ENCODE measurements around the gene MYL3. TPM values are rescaled to one million over a fixed set of nuclear protein-coding genes. Genes with fewer than 3 reads are reported as not detected.

MYL3 gene
- polyA plus RNA-seq, 4 donors, result 21.8 to 29.0 (median 23.6) TPM

GRCh38 chr3:46883830-46884185, 20.6 kb upstream of the MYL3 start:
- no peak for DNase-seq (ENCODE audit: low read depth in 4 of 4, low spot score in 3 of 4)

- no peak for DNase-seq (ENCODE audit: low read depth in 4 of 4, low spot score in 3 of 4)
Measured at GRCh38 chr3:46883054-46883829, 20.0 kb upstream of the MYL3 start.

- DNase-seq (ENCODE audit: low read depth in 4 of 4, low spot score in 3 of 4), result no peak
Measured at GRCh38 chr3:46882377-46883053, 19.3 kb upstream of the MYL3 start.

- DNase-seq (ENCODE audit: low read depth in 4 of 4, low spot score in 3 of 4), result no peak
Measured at GRCh38 chr3:46881596-46882376, 18.5 kb upstream of the MYL3 start.

GRCh38 chr3:46880884-46881595, 17.8 kb upstream of the MYL3 start:
- no peak for DNase-seq (ENCODE audit: low read depth in 4 of 4, low spot score in 3 of 4)

GRCh38 chr3:46878781-46879436, 15.7 kb upstream of the MYL3 start:
- no peak for DNase-seq (ENCODE audit: low read depth in 4 of 4, low spot score in 3 of 4)

- DNase-seq (ENCODE audit: low read depth in 4 of 4, low spot score in 3 of 4), result no peak
Measured at GRCh38 chr3:46877406-46878125, 14.3 kb upstream of the MYL3 start, which contains the start of gene PTH1R. PTH1R (plus strand) TSS chr3:46877721; CDS start chr3:46883560, 5,839 bp downstream.

- DNase-seq (ENCODE audit: low read depth in 4 of 4, low spot score in 3 of 4), result no peak
Measured at GRCh38 chr3:46876313-46877300, 13.4 kb upstream of the MYL3 start.

GRCh38 chr3:46875560-46875959, 12.3 kb upstream of the MYL3 start:
- no peak for DNase-seq (ENCODE audit: low read depth in 4 of 4, low spot score in 3 of 4)

- DNase-seq (ENCODE audit: low read depth in 4 of 4, low spot score in 3 of 4), result peak in 1 of 4 donors; percentile 76
Measured at GRCh38 chr3:46874430-46874829, 11.2 kb upstream of the MYL3 start.

GRCh38 chr3:46873521-46873920, 10.3 kb upstream of the MYL3 start:
- DNase-seq (ENCODE audit: low read depth in 4 of 4, low spot score in 3 of 4), result no peak

- DNase-seq (ENCODE audit: low read depth in 4 of 4, low spot score in 3 of 4), result no peak
Measured at GRCh38 chr3:46871222-46871621, 8.0 kb upstream of the MYL3 start.

GRCh38 chr3:46870651-46871050, 7.4 kb upstream of the MYL3 start:
- DNase-seq (ENCODE audit: low read depth in 4 of 4, low spot score in 3 of 4), result no peak

- DNase-seq (ENCODE audit: low read depth in 4 of 4, low spot score in 3 of 4), result no peak
Measured at GRCh38 chr3:46869440-46869839, 6.2 kb upstream of the MYL3 start.

GRCh38 chr3:46868948-46869347, 5.7 kb upstream of the MYL3 start:
- no peak for DNase-seq (ENCODE audit: low read depth in 4 of 4, low spot score in 3 of 4)

GRCh38 chr3:46868287-46868686, 5.0 kb upstream of the MYL3 start:
- no peak for DNase-seq (ENCODE audit: low read depth in 4 of 4, low spot score in 3 of 4)

- DNase-seq (ENCODE audit: low read depth in 4 of 4, low spot score in 3 of 4), result no peak
Measured at GRCh38 chr3:46867550-46867898, 4.3 kb upstream of the MYL3 start.

- DNase-seq (ENCODE audit: low read depth in 4 of 4, low spot score in 3 of 4), result no peak
Measured at GRCh38 chr3:46866720-46867549, 3.7 kb upstream of the MYL3 start.
